GM18907 (cell line): Measurements from ENCODE around the gene GOLIM4.
"Not testable (repeated sequence)": the region's sequence is repeated elsewhere in the genome, so short reads cannot be mapped to it uniquely, and the experiment has no call there.

Experiments used
- ATAC-seq: cut with Tn5 transposase; IDR thresholded peaks from one replicate; pipeline ENCODE4 v1.9.1; 2021; ENCODE audit warnings: mild to moderate bottlenecking, moderate library complexity; ENCODE audit not compliant: unreplicated experiment

Gene GOLIM4, protein sequence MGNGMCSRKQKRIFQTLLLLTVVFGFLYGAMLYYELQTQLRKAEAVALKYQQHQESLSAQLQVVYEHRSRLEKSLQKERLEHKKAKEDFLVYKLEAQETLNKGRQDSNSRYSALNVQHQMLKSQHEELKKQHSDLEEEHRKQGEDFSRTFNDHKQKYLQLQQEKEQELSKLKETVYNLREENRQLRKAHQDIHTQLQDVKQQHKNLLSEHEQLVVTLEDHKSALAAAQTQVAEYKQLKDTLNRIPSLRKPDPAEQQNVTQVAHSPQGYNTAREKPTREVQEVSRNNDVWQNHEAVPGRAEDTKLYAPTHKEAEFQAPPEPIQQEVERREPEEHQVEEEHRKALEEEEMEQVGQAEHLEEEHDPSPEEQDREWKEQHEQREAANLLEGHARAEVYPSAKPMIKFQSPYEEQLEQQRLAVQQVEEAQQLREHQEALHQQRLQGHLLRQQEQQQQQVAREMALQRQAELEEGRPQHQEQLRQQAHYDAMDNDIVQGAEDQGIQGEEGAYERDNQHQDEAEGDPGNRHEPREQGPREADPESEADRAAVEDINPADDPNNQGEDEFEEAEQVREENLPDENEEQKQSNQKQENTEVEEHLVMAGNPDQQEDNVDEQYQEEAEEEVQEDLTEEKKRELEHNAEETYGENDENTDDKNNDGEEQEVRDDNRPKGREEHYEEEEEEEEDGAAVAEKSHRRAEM

DNA sequence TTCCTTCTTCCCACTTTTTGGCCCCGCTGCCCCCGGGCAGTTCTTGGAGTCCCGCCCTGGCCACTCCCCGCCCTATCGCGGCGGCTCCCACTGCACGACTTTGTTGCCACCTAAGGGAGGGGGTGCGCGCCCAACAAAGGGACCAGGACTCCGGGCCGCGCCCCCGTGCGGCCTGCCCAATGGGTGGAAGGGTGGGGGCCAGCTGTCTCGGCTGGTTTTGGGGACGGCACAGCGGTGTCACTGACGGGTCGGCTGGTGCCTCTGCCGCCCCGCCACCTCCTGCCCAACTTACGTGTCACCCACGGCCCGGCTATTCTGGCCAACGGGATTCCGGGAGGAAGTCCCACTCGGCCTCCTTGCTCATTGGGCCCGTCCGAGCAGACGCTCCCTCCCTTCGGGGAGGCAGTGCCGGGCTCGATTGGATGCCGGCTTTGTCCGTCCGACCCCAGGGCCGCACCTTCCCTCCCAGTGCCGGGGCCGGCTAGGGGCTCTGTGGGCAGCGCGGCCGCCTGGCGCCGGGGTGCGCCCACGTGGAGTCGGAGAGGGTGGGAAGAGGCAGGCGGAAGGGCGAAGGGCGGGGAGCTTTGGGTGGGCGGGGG, at the start of gene GOLIM4:
Gene GOLIM4 (minus strand): TSS at position 314 of the 599 bp plus-strand sequence. CDS start 639 bp downstream, outside the sequence.
- peak; percentile 91 for ATAC-seq

DNA sequence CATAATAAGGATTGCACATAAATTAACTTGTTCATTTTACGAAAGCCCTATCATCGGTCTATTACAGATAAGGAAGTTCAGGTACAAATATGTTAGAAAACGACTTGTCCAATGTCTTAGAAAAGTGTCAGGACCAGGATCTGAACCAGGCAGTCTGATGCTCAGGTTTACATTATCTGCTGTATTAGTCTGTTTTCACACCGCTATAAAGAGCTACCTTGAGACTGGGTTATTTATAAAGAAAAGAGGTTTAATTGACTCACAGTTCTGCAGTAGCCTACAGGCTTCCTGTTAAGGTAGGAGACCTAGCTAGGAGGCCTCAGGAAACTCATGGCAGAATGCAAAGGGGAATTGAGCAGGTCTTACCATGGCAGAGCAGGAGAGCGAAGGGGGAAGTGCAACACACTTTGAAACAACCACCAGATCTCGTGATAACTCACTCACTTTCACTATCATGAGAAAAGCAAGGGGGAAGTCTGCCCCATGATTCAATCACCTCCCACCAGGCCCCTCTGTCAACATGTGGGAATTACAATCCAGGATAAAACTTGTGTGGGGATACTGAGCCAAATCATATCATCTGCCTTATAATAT, 45.8 kb upstream of the GOLIM4 start:
- ATAC-seq: no peak

DNA sequence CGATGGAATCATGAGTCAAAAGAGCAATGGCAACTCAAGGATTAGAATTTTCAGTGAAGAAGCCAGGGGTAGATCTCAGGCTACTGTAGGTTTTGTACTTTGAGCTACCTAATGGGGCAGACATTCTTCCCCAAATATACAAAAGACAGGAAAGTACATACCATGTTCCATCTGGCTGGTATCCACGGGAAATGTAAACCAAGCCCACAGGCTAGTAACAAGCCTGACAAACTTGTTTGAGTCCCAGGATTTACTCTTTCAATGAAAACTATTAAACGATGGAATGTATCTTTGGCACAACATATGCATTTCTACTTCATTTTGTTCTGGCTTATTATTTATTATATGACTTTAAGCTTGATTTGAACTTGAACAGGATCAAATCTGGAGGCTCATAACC, 44.2 kb upstream of the GOLIM4 start:
- ATAC-seq: no peak

DNA sequence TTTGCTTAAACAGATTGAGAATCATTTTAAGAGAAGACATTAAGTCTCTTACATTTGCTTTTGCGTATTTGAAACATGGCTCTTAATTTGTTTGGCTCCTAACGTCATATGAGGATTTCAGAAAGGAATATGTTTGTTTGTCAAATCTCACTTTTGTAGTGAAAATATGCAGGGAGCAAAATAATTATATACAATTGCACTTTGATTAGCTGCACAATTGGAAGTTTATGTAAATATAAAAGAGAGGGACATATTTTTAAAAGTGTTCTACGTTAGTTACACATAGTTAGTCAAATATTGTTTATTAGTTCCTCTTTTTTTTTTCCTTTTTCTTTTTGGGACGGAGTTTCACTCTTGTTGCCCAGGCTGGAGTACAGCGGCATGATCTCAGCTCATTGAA, 42.7 kb upstream of the GOLIM4 start:
- ATAC-seq: no peak

DNA sequence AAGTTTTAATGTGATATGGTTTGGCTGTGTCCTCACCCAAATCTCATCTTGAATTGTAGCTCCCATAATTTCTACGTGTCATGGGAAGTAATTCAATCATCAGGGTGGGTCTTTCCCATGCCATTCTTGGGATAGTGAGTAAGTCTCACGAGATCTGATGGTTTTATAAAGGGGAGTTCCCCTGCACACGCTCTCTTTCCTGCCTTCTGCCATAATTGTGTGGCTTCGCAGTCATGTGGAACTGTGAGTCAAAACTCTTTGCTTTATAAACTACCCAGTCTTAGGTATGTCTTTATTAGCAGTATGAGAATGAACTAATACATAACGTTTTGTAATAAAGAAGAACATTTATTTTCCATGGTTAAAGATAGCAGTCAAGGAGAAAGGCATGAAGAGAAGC, 39.2 kb upstream of the GOLIM4 start:
- peak; percentile 67 for ATAC-seq

DNA sequence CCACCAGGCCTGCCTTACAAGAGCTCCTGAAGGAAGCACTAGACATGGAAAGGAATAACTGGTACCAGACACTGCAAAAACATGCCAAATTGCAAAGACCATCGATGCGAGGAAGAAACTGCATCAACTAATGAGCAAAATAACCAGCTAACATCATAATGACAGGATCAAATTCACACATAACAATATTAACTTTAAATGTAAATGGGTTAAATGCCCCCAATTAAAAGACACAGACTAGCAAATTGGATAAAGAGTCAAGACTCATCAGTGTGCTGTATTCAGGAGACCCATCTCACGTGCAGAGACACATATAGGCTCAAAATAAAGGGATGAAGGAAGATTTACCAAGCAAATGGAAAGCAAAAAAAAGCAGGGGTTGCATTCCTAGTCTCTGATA, 34.5 kb upstream of the GOLIM4 start:
- ATAC-seq: not testable (repeated sequence)

DNA sequence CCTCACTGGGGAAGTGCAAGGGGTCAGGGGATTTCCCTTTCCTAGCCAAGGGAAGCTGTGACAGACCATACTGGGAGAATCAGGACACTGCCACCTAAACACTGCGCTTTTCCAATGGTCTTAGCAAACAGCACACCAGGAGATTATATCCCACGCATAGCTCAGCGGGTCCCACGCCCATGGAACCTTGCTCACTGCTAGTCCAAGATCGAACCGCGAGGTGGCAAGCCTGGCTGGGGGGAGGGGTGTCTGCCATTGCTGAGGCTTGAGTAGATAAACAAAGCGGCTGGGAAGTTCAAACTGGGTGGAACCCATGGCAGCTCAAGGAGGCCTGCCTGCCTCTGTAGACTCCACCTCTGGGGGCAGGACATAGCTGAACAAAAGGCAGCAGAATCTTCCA, 32.7 kb upstream of the GOLIM4 start:
- ATAC-seq: not testable (repeated sequence)

DNA sequence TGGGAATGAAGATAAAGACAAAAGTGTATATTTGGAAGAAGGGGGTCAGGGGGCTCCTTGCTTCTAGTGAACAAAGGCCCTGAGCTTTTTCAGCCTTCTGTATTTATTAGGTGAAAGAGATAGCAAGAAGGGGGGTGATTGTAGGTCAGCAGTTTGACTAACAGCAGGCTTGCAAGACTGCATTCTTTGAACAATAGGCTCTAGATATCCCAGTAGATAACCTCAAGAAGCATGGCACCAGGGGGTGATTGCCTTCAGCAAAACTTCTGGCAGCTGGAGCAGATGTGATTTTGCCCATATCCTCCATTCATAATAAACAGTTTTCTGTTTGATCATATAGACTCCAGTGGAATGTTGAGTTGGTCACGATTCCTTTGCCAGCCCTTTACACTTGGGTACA, 31.7 kb upstream of the GOLIM4 start:
- no peak for ATAC-seq

DNA sequence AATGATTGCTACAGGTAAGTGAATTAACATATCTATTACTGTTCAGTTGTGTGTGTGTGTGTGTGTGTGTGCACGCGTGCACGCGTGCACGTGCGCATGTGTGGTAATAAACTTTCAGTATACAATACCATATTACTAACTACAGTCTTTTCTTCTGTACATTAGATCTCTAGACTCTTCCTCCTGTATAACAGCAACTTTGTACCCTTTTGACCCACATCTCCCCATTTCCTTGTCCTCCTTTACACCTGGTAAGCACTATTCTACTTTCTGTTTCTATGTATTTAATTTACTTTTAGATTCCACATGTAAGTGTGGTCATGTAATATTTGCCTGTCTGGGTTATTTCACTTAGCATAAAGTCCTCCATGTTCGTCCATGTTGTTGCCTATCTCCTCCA, 29.1 kb upstream of the GOLIM4 start:
- no peak for ATAC-seq

DNA sequence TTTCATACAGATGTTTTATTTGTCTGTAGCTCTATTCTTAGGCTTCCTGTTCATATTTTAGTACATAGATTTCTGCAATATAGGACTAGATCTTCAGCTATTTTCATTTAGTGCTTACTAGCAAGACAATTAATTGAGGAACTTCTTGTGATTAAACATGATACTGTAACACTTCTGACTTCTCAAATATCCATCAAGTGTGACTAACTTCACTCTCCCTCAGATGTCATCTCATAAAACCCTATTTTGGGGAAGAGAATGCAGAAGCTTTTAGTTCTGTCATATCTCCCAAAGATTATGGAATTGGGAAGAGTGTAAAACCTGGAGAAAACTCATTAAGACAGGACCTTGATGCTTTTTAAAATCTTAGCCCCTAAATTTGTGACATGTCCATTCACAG, 28.6 kb upstream of the GOLIM4 start:
- no peak for ATAC-seq

DNA sequence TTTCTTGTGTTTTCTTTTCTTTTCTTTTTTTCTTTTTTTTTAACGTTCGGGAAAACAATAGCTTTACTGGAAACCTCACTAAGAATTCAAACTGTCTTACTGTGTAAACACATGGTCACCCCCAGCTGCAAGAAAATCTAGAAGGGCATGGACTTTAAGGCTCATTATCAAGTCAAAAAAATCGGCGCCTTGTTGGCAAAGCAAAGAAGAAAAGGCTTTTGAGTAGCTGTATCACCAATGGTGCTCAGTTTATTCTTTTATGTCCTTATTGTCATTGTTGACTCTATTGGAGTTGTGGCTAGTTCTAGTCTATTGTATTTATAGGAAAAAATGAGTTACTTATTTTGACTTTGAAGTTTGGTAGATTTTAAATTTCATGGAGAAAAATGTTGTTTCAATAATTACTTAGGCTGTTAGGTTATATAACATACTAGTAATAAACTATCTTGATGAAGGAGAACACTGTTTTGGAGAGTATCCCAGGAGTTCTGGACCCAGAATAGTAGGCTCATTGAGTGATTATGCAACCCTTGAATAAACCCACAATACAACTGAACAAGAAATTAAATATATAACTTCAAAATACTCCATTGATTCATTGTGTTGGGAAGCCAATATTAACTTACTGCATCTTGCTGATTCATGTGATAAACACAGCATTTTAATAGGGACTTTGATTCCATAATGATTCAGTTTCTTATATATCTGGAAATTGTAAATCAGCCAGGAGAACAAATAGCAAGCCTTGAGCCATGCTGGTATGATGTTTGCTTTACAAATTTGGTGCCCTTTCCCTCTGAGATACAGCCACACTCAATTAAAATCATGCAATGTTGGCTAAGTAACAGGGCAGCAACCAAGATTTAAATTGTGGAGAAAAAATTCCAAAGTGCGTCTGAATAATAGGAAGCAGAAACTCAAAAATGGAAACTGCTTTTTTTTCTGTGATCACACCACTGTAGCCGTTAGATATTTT, 27.8 kb upstream of the GOLIM4 start:
- ATAC-seq: no peak

DNA sequence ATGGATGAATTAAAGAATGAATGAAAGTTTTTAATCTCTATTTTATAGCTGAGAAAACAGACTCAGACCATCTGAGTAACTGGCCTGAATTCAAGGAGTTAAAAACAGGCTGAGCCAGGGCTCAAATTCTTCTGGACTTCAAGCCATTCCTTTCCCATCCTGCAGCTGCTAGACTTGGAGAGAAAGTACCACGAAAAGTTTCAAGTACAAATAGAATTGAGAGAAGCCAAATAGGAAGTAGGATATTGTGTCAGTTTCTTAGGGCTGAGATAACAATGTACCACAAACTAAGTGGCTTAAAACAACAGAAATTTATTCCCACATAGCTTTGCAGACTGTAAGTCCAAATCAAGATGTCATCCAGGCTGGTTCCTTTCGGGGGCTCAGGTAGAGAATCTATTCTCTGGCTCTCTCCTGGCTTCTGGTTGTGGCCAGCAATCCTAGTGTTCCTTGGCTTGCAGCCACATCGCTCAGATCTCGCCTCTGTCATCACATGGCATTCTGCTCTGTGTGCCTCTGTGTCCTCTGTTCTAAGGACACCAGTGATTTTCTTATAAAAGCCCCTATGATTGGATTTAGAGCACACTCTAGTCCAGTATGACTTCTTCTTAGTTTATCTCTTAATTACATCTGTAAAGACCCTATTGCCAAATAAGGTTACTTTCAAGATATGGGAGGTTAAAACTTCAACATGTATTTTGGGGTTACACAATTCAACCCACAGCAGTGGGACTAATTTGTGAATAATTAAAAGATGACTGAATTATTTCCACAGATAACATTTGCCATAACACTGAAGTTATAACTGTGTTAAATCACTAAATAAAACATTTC, 25.7 kb upstream of the GOLIM4 start:
- no peak for ATAC-seq

DNA sequence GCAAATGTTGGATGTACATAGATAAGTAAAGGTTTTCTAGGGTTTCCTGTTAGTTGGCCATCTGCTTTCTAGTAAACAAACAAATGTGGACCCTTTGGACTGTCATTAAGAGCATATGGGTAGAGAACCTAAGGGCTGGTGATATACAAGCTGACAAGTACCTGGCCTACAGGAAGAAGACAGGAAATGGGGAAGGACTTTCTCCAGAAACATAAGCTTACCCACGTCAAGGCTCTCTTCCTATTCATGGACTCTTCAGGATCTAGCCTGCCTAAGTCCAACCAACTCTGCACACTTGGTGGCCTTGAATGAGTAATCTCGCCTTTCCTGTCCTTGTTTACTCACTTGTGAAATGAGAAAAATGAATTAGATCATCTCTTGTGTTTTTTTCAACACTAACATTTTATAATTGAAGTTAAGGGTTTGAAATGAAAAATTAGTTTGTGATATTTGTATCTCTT, 22.2 kb upstream of the GOLIM4 start:
- no peak for ATAC-seq

DNA sequence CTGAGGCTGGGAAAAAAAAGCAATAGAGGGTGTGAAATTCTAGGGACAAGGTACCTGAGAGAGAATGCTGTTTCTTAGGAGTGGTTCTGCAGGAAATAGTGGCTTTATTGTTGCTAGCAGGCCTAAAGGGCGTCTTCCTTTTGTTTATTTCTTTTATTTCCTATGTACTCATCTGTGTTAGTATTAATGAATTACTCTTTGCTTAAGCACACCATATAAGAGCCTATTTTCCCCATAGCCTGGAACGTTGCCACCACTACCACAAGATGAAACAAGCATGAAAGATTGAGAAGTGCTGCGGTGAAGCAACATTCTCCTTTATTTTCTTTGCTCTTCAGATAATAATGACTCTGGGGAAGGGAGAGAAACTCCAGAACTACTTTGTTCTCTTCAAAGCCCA, 21.3 kb upstream of the GOLIM4 start:
- ATAC-seq: no peak

DNA sequence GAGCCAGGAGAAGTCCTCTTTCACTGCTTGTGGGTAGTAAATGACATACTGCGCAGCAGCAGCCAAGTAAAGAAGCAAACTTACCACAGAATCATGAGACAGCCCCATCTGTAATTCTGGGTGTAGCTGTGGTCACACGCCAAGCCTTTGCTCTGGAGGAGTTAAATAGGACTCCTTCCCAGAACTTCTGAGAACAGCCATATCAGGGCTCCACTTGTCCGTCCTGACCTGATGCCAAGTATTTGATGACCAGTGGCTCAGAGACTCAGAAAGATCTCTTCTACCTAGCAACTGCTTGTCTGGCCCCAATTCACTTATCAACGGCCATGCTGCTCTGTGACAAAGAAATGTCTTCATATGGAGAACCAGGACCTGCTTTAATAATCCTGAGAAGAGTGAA, 20.6 kb upstream of the GOLIM4 start:
- no peak for ATAC-seq

DNA sequence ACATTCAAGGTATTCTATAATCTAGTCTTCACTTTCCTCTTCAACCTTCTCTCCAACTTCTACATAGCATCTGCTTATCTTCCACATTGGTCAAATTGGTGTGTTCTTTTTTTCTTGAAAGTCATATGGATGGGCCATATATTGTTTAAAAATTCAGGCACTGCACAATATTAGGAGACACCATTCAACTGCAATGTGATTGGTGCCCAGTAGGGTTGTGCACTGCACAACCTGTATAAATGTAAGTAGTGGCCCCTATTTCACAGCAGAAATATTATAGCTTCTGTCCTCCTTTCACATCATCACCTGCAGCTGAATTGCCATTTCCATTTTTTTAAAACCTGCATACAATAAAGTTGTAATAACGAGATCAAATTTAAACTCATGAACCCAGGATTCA, 18.1 kb upstream of the GOLIM4 start:
- no peak for ATAC-seq

DNA sequence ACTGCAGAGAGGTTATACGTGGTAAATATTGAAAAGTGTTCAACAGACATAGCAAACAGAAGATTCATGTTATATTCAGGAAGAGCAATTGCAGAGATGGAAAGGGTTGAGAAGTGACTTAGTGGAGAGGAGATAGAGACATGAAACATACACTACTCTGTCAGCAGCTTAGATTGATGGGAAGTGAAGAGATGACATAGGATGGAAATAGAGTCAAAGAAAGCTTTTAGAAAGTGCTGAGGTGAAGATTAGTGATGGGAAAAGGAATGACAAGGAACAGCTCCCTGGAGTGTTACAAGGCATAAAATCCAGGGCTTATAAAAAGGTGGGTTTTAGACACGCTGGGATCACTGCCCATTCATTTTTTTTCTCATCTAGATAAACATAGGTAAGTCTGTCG, 17.2 kb upstream of the GOLIM4 start:
- no peak for ATAC-seq

DNA sequence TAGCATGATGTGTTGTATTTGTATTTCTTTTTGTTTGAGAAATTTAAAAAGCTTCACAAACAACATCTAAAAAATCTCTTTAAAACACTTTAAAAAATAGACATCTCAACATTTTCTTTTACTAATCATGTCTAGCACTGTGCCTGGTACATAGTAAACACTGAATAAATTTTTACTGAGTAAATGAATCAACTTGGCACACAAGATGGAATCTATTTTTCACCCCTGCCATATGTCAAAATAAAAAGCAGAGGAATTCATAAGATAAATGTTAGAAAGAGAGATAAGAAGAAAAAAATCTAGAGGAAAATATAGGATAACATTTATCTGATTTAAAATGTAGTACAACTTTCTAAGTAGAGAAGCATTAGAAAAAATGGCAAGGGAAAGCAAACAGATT, 8.6 kb upstream of the GOLIM4 start:
- ATAC-seq: no peak

DNA sequence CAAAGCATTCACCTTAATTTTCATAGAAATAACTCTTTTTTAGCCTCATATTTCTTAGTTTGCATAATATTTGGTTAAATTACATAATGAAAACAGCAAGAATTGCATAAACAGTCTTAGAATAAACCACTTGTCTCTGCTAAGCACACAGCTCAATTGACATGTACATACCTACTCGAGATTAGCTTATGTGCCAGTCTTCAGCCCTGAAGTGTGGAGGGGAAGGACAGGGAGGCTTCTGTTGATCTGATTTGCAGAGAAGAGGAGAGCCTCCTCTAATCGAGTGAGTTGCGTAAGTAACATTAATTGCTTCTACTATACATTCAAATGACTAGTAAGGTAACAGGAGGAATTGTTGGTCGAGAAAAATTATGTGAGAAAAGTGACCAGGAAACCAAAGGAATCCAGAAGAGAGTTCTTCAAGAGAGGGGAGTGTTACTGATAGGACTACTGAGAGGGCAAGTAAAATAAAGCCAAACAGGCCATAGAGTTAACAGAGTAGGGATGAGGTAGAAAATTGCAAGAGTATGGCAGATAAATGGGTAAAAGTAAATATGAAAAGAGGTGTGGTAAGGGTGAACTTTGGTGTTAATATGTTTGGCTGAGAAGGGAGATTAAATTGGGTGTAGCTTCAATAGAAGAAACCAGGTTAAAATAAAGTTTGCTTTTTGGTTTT, 7.1 kb upstream of the GOLIM4 start:
- no peak for ATAC-seq
